NT2/D1 (cell line): ENCODE data around the gene ADPRS.

Experiments used
- SUZ12 ChIP-seq: IDR thresholded peaks from 2 replicates; pipeline ENCODE4 v1.6.1; 2011; ENCODE audit not compliant: insufficient read length, insufficient read depth; ENCODE audit errors: extremely low read depth
- YY1 ChIP-seq: IDR thresholded peaks from 2 replicates; pipeline ENCODE4 v1.6.1; 2011; ENCODE audit not compliant: insufficient read length, insufficient read depth
- ZNF274 ChIP-seq: IDR thresholded peaks from 2 replicates; pipeline ENCODE4 v1.6.1; 2011; ENCODE audit warnings: mild to moderate bottlenecking, low read depth, low read length

DNA sequence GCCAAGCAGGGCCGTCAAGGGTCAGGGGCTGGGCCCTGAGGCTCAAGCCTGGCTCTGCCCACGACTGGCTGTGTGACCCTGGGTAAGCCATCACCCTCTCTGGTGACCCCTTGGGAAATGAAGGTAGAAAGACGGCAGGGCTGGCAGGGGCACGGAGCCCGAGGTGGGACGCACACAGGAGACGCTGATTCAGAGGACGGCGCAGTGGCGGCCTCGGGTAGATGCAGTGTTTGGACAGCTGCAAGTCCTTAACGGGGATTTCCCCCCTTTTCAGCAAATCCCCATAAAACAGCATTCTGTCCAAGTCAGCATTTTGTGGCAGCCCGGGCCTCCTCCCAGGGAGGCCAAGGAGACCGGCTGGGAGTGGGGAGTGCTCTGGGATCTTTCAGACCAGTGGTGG is 19.6 kb downstream of the ADPRS start:
- no peak for TF ChIP-seq ZNF274
- TF ChIP-seq SUZ12, result no peak
- no peak for TF ChIP-seq YY1
